Left cardiac atrium (tissue), 4 donors: ENCODE measurements around the gene CD55. TPM values are rescaled to one million over a fixed set of nuclear protein-coding genes. Genes with fewer than 3 reads are reported as not detected.

Experiments used
- ATAC-seq, 2 donors: fragments of 200-7000 bp; cut with Tn5 transposase; one replicate each; pipeline ENCODE4 v1.9.1; 2020; ENCODE audit warnings: mild to moderate bottlenecking in 2 of 2, moderate library complexity in 2 of 2
- DNase-seq: peaks from one replicate; pipeline ENCODE4 v3.0.0-alpha.2; 2020
- intact Hi-C, 2 donors: fragments of 100-400 bp; cut with DNase I; formaldehyde crosslinking; loops; one replicate each; pipeline versions ENCODE4 v1.14.1 to v1.15.1; 2022 to 2023
- total RNA-seq, 2 donors: library from RNA; stranded (reverse); fragmentation: NEBNext Ultra II Directional; extraction: Animal tissue kit (Norgen Biotek cat#: 25700); gene quantifications; one replicate each; pipeline ENCODE4 v1.2.1, GENCODE V29; 2021
- donor health status: DM: no; HTN: yes; CAD: no.
- donor health status: DM: no; HTN: yes; CAD: no; lungs with severe emphysema.
- donor health status: DM: yes; HTN: yes; CAD: no.
- donor health status: Dilated cardiomyopathy.

Gene CD55
- total RNA-seq, 2 donors from 2014 or later, result 65.1 to 94.5 TPM

- intact Hi-C loops, result no loop called here
- no peak for ATAC-seq
- no peak for DNase-seq
These were observed 77.5 kb downstream of the CD55 start for GRCh38 chr1:207398986-207399385.

GRCh38 chr1:207401578-207401977 is 80.1 kb downstream of the CD55 start:
- ATAC-seq (no peak), DNase-seq (no peak)
- intact Hi-C loops, result loop anchor here (5.0 to 10.0 kb wide), 2 partner anchors 217 to 219 kb away; no protein-coding TSS in a partner anchor

GRCh38 chr1:207402744-207403143 is 81.3 kb downstream of the CD55 start:
- ATAC-seq (no peak), DNase-seq (no peak)
- intact Hi-C loops, result loop anchor here (5.0 to 10.0 kb wide), 2 partner anchors 218 to 220 kb away; no protein-coding TSS in a partner anchor

- ATAC-seq (peak; percentile 53 to 75), DNase-seq (no peak)
- intact Hi-C loops, result loop anchor here (2.0 to 10.0 kb wide), 3 partner anchors 220 to 320 kb away; no protein-coding TSS in a partner anchor
These were observed 83.5 kb downstream of the CD55 start for GRCh38 chr1:207404849-207405525.

GRCh38 chr1:207405814-207406213 is 84.3 kb downstream of the CD55 start:
- intact Hi-C loops, result loop anchor here (2.0 to 10.0 kb wide), 2 partner anchors 221 to 321 kb away; no protein-coding TSS in a partner anchor
- DNase-seq (no peak), ATAC-seq (no peak)

GRCh38 chr1:207407655-207408260 is 86.3 kb downstream of the CD55 start:
- intact Hi-C loops, result loop anchor here in 1 of 2 donors (10.0 kb wide), 1 partner anchor 223 kb away; no protein-coding TSS in a partner anchor
- DNase-seq (no peak), ATAC-seq (peak in 1 of 2 donors; percentile 74)

Other genes with a start within 250 kb of the CD55 start
- gene C4BPB, start 232.8 kb upstream of the CD55 start, total RNA-seq, result 1 to 10 TPM in 1 of 2 donors, not detected in 1; 2.4 TPM
- not detected for gene C4BPA, start 217.4 kb upstream of the CD55 start, total RNA-seq
- gene CR2, start 132.7 kb downstream of the CD55 start, total RNA-seq, result not detected
- gene CR1, start 174.5 kb downstream of the CD55 start, total RNA-seq, result 10 to 100 TPM in 1 of 2 donors, 1 to 10 TPM in 1; 4.0 to 11.3 TPM